Activated T-cell treated with anti-CD3 and anti-CD28 coated beads, Interleukin-2, amount 50 U/mL, for 4 hours (primary cell): Measurements from ENCODE around the gene ABCA3. TPM values are rescaled to one million over a fixed set of nuclear protein-coding genes. Genes with fewer than 3 reads are reported as not detected.

Source experiments
- ATAC-seq, 2 donors: fragments of 200-7000 bp; cut with Tn5 transposase; one replicate each; pipeline ENCODE4 v1.10.0; 2021
- DNase-seq: peaks from one replicate; pipeline ENCODE4 v3.0.0-alpha.2; 2020
- H3K27me3 Mint-ChIP-seq: one replicate; pipeline ENCODE4 v1.8.0; 2021; ENCODE audit warnings: low read depth, mixed read lengths
- H3K36me3 Mint-ChIP-seq: one replicate; pipeline ENCODE4 v1.8.0; 2022; ENCODE audit warnings: mixed read lengths; ENCODE audit not compliant: insufficient read depth
- H3K4me1 Mint-ChIP-seq: one replicate; pipeline ENCODE4 v1.8.0; 2021; ENCODE audit warnings: low read depth, mixed read lengths
- H3K4me3 Mint-ChIP-seq: one replicate; pipeline ENCODE4 v1.8.0; 2021; ENCODE audit warnings: mild to moderate bottlenecking, moderate library complexity, mixed read lengths
- H3K9me3 Mint-ChIP-seq: one replicate; pipeline ENCODE4 v1.8.0; 2021; ENCODE audit warnings: mixed read lengths
- total RNA-seq, 3 donors: library from RNA; stranded (reverse); gene quantifications; one replicate each; pipeline ENCODE4 v1.2.1, GENCODE V29; 2021

The ABCA3 gene
- total RNA-seq, 3 donors from 2014 or later = 2.4 to 3.7 (median 2.7) TPM

GRCh38 chr16:2365397-2366294 lies 25.1 kb upstream of the ABCA3 start:
- no peaks in the 10 kb centered on the region for H3K36me3 Mint-ChIP-seq
- no peaks in the 10 kb centered on the region for H3K4me1 Mint-ChIP-seq
- H3K27me3 Mint-ChIP-seq = peaks cover 44% of the 10 kb centered on the region
- H3K4me3 Mint-ChIP-seq = no peak overlapping the region
- H3K9me3 Mint-ChIP-seq = no peaks in the 10 kb centered on the region
- ATAC-seq = no peak
- DNase-seq = no peak

DNA sequence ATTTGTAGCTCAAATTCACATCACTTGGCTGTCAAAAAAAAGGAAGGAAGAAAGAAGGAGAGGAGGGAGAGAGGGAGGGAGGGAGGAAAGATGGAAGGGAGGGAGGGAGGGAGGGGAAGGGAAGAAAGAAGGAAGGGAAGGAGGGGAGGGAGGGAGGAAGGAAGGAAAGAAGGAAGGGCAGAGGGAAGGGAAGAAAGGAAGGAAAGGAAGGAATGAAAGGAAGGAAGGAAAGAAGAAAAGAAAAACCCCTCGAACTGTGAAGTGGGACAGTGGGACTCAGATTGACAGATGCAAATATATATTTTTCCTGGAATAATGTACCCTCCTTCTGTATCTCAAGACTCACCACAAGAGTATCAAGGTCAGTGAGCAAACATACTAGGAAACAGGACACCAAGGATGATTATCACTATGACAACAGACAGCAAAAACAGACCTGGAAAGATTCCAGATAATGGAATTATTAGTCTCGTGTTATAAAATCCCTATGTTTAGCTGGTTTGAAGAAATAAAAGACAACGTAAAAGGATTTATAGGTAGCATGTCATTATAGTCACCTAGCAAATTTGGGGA lies 24.2 kb upstream of the ABCA3 start:
- no peak overlapping the region for H3K4me3 Mint-ChIP-seq
- H3K9me3 Mint-ChIP-seq = no peaks in the 10 kb centered on the region
- H3K36me3 Mint-ChIP-seq = no peaks in the 10 kb centered on the region
- peaks cover 48% of the 10 kb centered on the region for H3K27me3 Mint-ChIP-seq
- DNase-seq (no peak), ATAC-seq (no peak)
- no peaks in the 10 kb centered on the region for H3K4me1 Mint-ChIP-seq

DNA sequence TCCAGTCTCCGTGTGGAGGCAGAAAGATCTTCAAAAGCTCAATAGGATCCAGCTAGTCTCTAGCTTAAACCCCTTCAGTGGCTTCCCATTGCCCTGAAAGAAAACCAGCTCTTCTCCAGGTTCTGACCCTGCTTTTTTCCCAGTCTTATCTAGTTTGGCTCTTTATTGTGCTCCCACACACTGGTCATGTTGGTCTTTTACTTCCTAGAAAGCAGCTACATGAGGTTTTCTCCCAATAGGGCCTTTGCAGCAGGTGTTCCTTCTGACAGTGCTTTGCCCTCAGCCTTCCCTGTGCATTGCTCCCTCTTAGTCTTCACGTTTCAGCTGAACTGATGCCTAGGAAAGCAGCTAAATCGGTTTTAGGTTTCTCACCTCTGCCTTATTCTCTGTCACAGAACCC lies 21.7 kb upstream of the ABCA3 start:
- Mint-ChIP-seq H3K36me3 (no peaks in the 10 kb centered on the region), H3K27me3 (peaks cover 54% of the 10 kb centered on the region), H3K4me3 (no peak overlapping the region), H3K9me3 (no peaks in the 10 kb centered on the region), H3K4me1 (no peaks in the 10 kb centered on the region)
- DNase-seq (no peak), ATAC-seq (no peak)

GRCh38 chr16:2361129-2361528 lies 20.6 kb upstream of the ABCA3 start:
- no peaks in the 10 kb centered on the region for H3K4me1 Mint-ChIP-seq
- H3K4me3 Mint-ChIP-seq = no peak overlapping the region
- H3K27me3 Mint-ChIP-seq = peaks cover 48% of the 10 kb centered on the region
- H3K36me3 Mint-ChIP-seq = no peaks in the 10 kb centered on the region
- no peaks in the 10 kb centered on the region for H3K9me3 Mint-ChIP-seq
- ATAC-seq (no peak), DNase-seq (no peak)

- Mint-ChIP-seq H3K36me3 (no peaks in the 10 kb centered on the region), H3K9me3 (no peaks in the 10 kb centered on the region), H3K4me3 (no peak overlapping the region), H3K27me3 (peaks cover 45% of the 10 kb centered on the region), H3K4me1 (no peaks in the 10 kb centered on the region)
- no peak for DNase-seq
- no peak for ATAC-seq
These were observed 19.4 kb upstream of the ABCA3 start for GRCh38 chr16:2359919-2360318.

- Mint-ChIP-seq H3K4me3 (no peak overlapping the region), H3K27me3 (peaks cover 37% of the 10 kb centered on the region), H3K36me3 (no peaks in the 10 kb centered on the region), H3K9me3 (no peaks in the 10 kb centered on the region), H3K4me1 (no peaks in the 10 kb centered on the region)
- DNase-seq (no peak), ATAC-seq (no peak)
These were observed 18.3 kb upstream of the ABCA3 start for GRCh38 chr16:2358811-2359210.

- ATAC-seq = no peak
- H3K27me3 Mint-ChIP-seq = peaks cover 46% of the 10 kb centered on the region
- no peaks in the 10 kb centered on the region for H3K4me1 Mint-ChIP-seq
- H3K9me3 Mint-ChIP-seq = no peaks in the 10 kb centered on the region
- no peaks in the 10 kb centered on the region for H3K36me3 Mint-ChIP-seq
- no peak for DNase-seq
- H3K4me3 Mint-ChIP-seq = no peak overlapping the region
These were observed 16.8 kb upstream of the ABCA3 start for GRCh38 chr16:2357331-2357730.

DNA sequence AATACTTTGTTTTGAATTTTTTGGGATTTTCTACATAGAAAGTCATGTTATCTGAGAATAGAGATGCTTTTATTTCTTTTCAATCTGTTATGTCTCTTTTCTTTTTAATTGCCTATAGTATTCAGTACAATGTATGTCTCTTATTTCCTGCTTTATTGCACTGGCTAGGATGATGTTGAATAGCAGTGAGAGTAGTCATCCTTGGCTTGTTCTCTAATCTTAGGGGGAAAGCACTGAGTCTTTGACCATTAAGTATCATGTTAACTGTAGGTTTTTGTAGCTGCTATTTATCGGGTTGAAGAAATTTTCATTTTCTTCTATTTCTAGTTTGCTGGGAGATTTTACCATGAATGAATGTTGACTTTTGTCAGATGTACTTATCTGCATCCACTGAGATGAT lies 10.0 kb upstream of the ABCA3 start:
- no peaks in the 10 kb centered on the region for H3K9me3 Mint-ChIP-seq
- no peaks in the 10 kb centered on the region for H3K4me1 Mint-ChIP-seq
- H3K4me3 Mint-ChIP-seq = no peak overlapping the region
- peaks cover 26% of the 10 kb centered on the region for H3K27me3 Mint-ChIP-seq
- ATAC-seq (no peak), DNase-seq (no peak)
- H3K36me3 Mint-ChIP-seq = no peaks in the 10 kb centered on the region

- Mint-ChIP-seq H3K4me1 (peaks cover 11% of the 10 kb centered on the region), H3K27me3 (peaks cover 3% of the 10 kb centered on the region), H3K4me3 (no peak overlapping the region), H3K36me3 (no peaks in the 10 kb centered on the region), H3K9me3 (no peaks in the 10 kb centered on the region)
- no peak for ATAC-seq
- DNase-seq = no peak
These were observed 2.7 kb upstream of the ABCA3 start for GRCh38 chr16:2343211-2343610.

DNA sequence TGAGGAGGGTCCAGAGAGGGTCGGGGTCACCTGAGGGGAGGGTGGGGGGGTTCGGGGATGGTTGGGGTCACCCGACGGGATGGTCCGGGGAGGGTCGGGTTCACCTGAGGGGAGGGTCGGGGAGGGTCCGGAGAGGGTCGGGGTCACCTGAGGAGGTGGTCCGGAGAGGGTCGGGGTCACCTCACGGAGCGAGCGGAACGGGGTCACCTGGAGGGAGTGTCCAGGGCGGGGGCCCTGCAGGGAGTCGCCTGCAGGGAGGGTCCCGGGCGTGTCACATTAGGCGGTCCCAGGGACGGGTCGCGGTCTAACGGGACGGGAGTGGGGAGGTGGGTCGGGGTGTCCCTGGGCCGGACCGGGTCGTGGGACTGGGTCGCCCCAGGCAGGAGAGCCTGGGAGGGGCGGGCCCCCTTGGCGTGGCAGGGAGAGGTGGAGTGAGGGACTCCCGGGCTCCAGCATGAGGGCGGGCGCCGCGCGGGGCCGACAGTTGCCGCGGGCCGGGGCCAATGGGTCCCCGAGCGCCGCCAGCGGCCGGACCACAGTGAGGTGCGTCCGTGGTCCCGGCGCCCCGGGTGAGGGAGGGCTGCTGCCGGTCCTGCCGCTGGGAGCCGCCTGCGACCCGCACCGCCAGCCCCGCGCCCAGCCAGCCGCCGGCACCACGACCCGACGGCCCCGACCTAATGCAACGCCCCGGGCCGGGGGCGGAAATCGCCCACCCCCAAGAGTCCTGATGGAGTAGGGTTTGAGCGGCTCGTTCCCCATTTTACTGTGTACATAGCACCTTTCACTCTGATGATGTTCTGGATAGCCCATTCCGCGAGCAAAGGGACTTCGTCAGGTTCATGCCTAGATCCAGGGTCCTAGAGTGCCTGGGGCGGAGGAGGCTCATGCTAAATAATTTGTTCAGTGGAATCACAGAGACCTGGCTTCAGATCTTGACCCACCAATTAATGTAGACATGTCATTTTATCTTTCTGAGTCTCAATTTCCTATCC lies 1.2 kb upstream of the ABCA3 start:
- ATAC-seq (no peak), DNase-seq (no peak)
- Mint-ChIP-seq H3K27me3 (peaks cover 3% of the 10 kb centered on the region), H3K4me1 (peaks cover 13% of the 10 kb centered on the region), H3K4me3 (no peak overlapping the region), H3K36me3 (no peaks in the 10 kb centered on the region), H3K9me3 (no peaks in the 10 kb centered on the region)

DNA sequence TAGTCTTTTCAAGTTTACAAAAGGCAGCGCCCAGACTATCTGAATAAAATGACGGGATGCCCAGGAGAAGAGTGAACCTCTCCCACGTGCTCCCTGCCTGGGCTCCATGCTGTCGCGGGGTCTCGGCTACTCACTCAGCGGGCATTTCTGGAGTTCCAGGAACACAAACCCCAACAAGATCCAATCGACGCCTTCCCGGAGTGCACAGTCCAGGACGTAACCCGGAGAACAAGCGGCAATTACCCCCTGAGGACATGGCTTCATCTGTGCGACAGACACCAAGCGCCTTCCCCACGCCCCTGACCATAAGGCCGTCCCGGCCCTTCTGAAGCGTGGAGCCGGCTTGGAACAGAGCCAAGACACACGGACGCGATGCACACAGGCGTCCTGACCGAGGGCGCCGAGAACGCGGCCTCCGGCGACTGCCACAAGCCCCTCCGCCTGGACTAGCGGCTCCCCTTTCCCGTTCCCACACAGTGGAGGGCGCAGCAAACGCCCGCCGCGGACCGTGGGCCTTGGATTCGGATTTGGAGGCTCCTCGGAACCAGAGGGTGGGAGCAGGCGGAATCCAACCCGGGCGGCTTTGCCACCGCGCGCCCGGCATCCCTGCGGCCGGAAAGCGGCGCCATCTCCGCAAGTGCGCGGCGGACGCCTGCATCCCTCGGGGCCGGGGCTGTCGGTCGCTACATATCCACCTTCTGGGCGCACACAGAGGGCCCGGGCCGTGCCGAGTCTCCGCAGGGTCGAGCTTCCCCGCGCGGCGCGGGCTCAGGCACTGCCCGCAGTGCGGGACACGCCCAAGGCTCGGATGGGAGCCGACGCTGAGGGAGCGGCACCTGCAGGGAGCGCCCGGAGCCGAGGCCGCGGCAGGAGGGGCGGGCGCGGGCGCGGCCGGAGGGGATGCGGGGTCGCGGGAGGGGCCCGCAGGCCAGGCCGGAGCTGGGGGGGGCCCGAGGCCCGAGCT lies 725 bp downstream of the ABCA3 start:
- peak overlapping the region; percentile 81 for H3K4me3 Mint-ChIP-seq
- peaks cover 3% of the 10 kb centered on the region for H3K27me3 Mint-ChIP-seq

GRCh38 chr16:2337431-2338296 lies 2.9 kb downstream of the ABCA3 start:
- Mint-ChIP-seq H3K36me3 (no peaks in the 10 kb centered on the region), H3K4me3 (no peak overlapping the region), H3K4me1 (peaks cover 13% of the 10 kb centered on the region), H3K9me3 (no peaks in the 10 kb centered on the region), H3K27me3 (peaks cover under 1% of the 10 kb centered on the region)
- no peak for ATAC-seq
- no peak for DNase-seq

More for the DNA sequence above, 725 bp downstream of the ABCA3 start:
- H3K4me1 Mint-ChIP-seq = peaks cover 13% of the 10 kb centered on the region
- DNase-seq (peak; percentile 19), ATAC-seq (peak; percentile 70 to 74)
- H3K9me3 Mint-ChIP-seq = no peaks in the 10 kb centered on the region
- H3K36me3 Mint-ChIP-seq = no peaks in the 10 kb centered on the region
